Measurements from ENCODE around the gene PDCD1LG2. TPM values are rescaled to one million over a fixed set of nuclear protein-coding genes. Genes with fewer than 3 reads are reported as not detected.
A peak's percentile ranks its signal among the peaks of the same experiment; 100 is the strongest.

PDCD1LG2 gene
- total RNA-seq, 1 experiment from 2014 or later: not detected

- Histone ChIP-seq H3K4me2 (ENCODE audit: low read depth, low read length, poor library complexity, severe bottlenecking) (peak overlapping the region; percentile 41), H3K9me3 (ENCODE audit: low read length) (no peaks in the 10 kb centered on the region), H3K4me3 (ENCODE audit: low read length) (no peak overlapping the region), H3K79me2 (ENCODE audit: low read length) (peaks cover 96% of the 10 kb centered on the region), H3K9ac (ENCODE audit: low read length) (peak overlapping the region; percentile 34; the same call in 1 of the 2 replicates), H3K4me1 (ENCODE audit: low read length) (peaks cover 65% of the 10 kb centered on the region), H3K27ac (ENCODE audit: low read length) (peak overlapping the region; percentile 63), H4K20me1 (ENCODE audit: insufficient read depth, low read depth, low read length) (no peaks in the 10 kb centered on the region), H2AFZ (ENCODE audit: low read length) (no peak overlapping the region), H3K36me3 (ENCODE audit: insufficient read depth, low read length) (peaks cover 29% of the 10 kb centered on the region), H3K9me2 (replicated peaks; ENCODE audit: insufficient read depth, low read length) (no peaks in the 10 kb centered on the region), H3K27me3 (ENCODE audit: low read length) (no peaks in the 10 kb centered on the region)
- no peak for DNase-seq
Measured at GRCh38 chr9:5596173-5596572, 85.8 kb downstream of the PDCD1LG2 start.

DNA sequence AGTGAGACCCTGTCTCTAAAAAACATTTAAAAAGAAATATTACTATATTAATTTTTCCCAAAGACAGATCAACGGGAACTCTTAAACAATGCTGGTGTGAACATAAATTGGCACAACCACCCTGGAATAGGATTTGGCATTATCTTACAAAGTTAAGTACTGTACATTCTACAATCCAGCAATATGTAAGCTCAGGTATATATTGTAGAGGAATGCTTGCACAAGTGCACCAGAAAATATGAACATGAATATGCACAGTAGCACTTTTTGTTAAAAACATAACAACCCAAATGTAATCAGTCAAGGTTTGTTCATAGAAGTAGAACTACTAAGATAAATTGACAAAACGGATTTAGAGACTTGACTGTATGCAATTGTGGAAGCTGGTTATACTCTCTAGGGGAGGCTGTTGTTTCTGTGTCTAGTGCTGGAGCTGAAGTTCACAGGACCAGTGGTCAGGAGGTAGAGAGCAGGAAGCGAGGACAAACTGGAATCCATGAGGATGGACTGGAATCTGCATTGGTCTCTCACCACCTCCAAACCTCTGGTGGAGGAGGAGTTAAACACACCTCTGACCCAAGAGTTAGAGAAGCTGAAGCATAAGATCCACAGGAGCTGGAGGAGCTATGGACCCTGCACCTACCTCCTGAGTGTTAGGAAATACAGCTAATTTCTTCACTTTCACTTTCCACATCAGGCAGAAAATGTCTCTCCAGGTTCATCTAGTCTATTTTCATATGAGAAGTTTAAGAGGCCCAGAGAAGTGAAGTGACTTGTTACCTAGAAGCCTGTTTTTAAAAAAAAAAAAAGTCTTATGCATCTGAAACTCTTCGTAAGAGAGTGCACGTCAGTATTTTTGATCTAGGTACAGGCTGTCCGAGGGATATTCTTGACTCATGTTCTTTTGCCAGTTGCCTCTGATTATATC, 98.2 kb downstream of the PDCD1LG2 start:
- Histone ChIP-seq H3K9me2 (replicated peaks; ENCODE audit: insufficient read depth, low read length) (no peaks in the 10 kb centered on the region), H3K9ac (ENCODE audit: low read length) (peak overlapping the region; percentile 59), H3K27ac (ENCODE audit: low read length) (peak overlapping the region; percentile 60), H3K4me3 (ENCODE audit: low read length) (peak overlapping the region; percentile 50), H2AFZ (ENCODE audit: low read length) (no peak overlapping the region), H3K27me3 (ENCODE audit: low read length) (no peaks in the 10 kb centered on the region), H3K36me3 (ENCODE audit: insufficient read depth, low read length) (peaks cover 36% of the 10 kb centered on the region), H3K4me2 (ENCODE audit: low read depth, low read length, poor library complexity, severe bottlenecking) (peak overlapping the region; percentile 66), H3K79me2 (ENCODE audit: low read length) (peaks cover 94% of the 10 kb centered on the region), H3K9me3 (ENCODE audit: low read length) (no peaks in the 10 kb centered on the region), H4K20me1 (ENCODE audit: insufficient read depth, low read depth, low read length) (no peaks in the 10 kb centered on the region), H3K4me1 (ENCODE audit: low read length) (peaks cover 47% of the 10 kb centered on the region)
- DNase-seq: no peak

GRCh38 chr9:5609226-5609596, 98.9 kb downstream of the PDCD1LG2 start:
- Histone ChIP-seq H3K4me1 (ENCODE audit: low read length) (peaks cover 49% of the 10 kb centered on the region), H2AFZ (ENCODE audit: low read length) (no peak overlapping the region), H3K4me3 (ENCODE audit: low read length) (peak overlapping the region; percentile 50)

GRCh38 chr9:5610491-5610890, 100.2 kb downstream of the PDCD1LG2 start:
- Histone ChIP-seq H3K4me1 (ENCODE audit: low read length) (peaks cover 49% of the 10 kb centered on the region), H3K4me2 (ENCODE audit: low read depth, low read length, poor library complexity, severe bottlenecking) (peak overlapping the region; percentile 66), H3K9ac (ENCODE audit: low read length) (peak overlapping the region; percentile 32; the same call in 1 of the 2 replicates), H3K27ac (ENCODE audit: low read length) (0 out of 2 replicates have a peak overlapping the region, but pooled peaks have one; percentile 31), H3K9me2 (replicated peaks; ENCODE audit: insufficient read depth, low read length) (no peaks in the 10 kb centered on the region), H3K79me2 (ENCODE audit: low read length) (peaks cover 97% of the 10 kb centered on the region), H2AFZ (ENCODE audit: low read length) (no peak overlapping the region), H3K9me3 (ENCODE audit: low read length) (no peaks in the 10 kb centered on the region), H3K4me3 (ENCODE audit: low read length) (no peak overlapping the region; the same call in 1 of the 2 replicates), H3K36me3 (ENCODE audit: insufficient read depth, low read length) (peaks cover 24% of the 10 kb centered on the region), H4K20me1 (ENCODE audit: insufficient read depth, low read depth, low read length) (no peaks in the 10 kb centered on the region), H3K27me3 (ENCODE audit: low read length) (no peaks in the 10 kb centered on the region)
- DNase-seq: peak; percentile 58

More at GRCh38 chr9:5609226-5609596, 98.9 kb downstream of the PDCD1LG2 start:
- Histone ChIP-seq H3K27ac (ENCODE audit: low read length) (peak overlapping the region; percentile 60), H3K79me2 (ENCODE audit: low read length) (peaks cover 94% of the 10 kb centered on the region), H4K20me1 (ENCODE audit: insufficient read depth, low read depth, low read length) (no peaks in the 10 kb centered on the region), H3K36me3 (ENCODE audit: insufficient read depth, low read length) (peaks cover 32% of the 10 kb centered on the region), H3K9me2 (replicated peaks; ENCODE audit: insufficient read depth, low read length) (no peaks in the 10 kb centered on the region), H3K9me3 (ENCODE audit: low read length) (no peaks in the 10 kb centered on the region), H3K4me2 (ENCODE audit: low read depth, low read length, poor library complexity, severe bottlenecking) (peak overlapping the region; percentile 66), H3K9ac (ENCODE audit: low read length) (peak overlapping the region; percentile 59), H3K27me3 (ENCODE audit: low read length) (no peaks in the 10 kb centered on the region)
- DNase-seq: no peak

GRCh38 chr9:5611321-5612184, 101.2 kb downstream of the PDCD1LG2 start:
- no peaks in the 10 kb centered on the region for H3K9me3 ChIP-seq (ENCODE audit: low read length)
- no peak overlapping the region for H3K4me2 ChIP-seq (ENCODE audit: low read depth, low read length, poor library complexity, severe bottlenecking)

GRCh38 chr9:5612185-5612530, 101.8 kb downstream of the PDCD1LG2 start:
- peaks cover 18% of the 10 kb centered on the region for H3K36me3 ChIP-seq (ENCODE audit: insufficient read depth, low read length)
- no peak overlapping the region for H2AFZ ChIP-seq (ENCODE audit: low read length)
- peak overlapping the region; percentile 25; the same call in 1 of the 2 replicates for H3K27ac ChIP-seq (ENCODE audit: low read length)
- H3K9me2 ChIP-seq (replicated peaks; ENCODE audit: insufficient read depth, low read length): no peaks in the 10 kb centered on the region
- peaks cover 55% of the 10 kb centered on the region for H3K4me1 ChIP-seq (ENCODE audit: low read length)
- H3K27me3 ChIP-seq (ENCODE audit: low read length): no peaks in the 10 kb centered on the region
- H3K9ac ChIP-seq (ENCODE audit: low read length): no peak overlapping the region
- peaks cover 97% of the 10 kb centered on the region for H3K79me2 ChIP-seq (ENCODE audit: low read length)
- no peak overlapping the region for H3K4me2 ChIP-seq (ENCODE audit: low read depth, low read length, poor library complexity, severe bottlenecking)
- no peaks in the 10 kb centered on the region for H4K20me1 ChIP-seq (ENCODE audit: insufficient read depth, low read depth, low read length)
- H3K9me3 ChIP-seq (ENCODE audit: low read length): no peaks in the 10 kb centered on the region
- H3K4me3 ChIP-seq (ENCODE audit: low read length): no peak overlapping the region
- no peak for DNase-seq

More at GRCh38 chr9:5611321-5612184, 101.2 kb downstream of the PDCD1LG2 start:
- Histone ChIP-seq H3K9ac (ENCODE audit: low read length) (no peak overlapping the region), H3K9me2 (replicated peaks; ENCODE audit: insufficient read depth, low read length) (no peaks in the 10 kb centered on the region), H3K36me3 (ENCODE audit: insufficient read depth, low read length) (peaks cover 21% of the 10 kb centered on the region), H3K27me3 (ENCODE audit: low read length) (no peaks in the 10 kb centered on the region), H3K27ac (ENCODE audit: low read length) (peak overlapping the region; percentile 25; the same call in 1 of the 2 replicates), H3K79me2 (ENCODE audit: low read length) (peaks cover 97% of the 10 kb centered on the region), H3K4me1 (ENCODE audit: low read length) (peaks cover 52% of the 10 kb centered on the region), H4K20me1 (ENCODE audit: insufficient read depth, low read depth, low read length) (no peaks in the 10 kb centered on the region), H2AFZ (ENCODE audit: low read length) (no peak overlapping the region), H3K4me3 (ENCODE audit: low read length) (no peak overlapping the region)
- DNase-seq: peak; percentile 39

DNA sequence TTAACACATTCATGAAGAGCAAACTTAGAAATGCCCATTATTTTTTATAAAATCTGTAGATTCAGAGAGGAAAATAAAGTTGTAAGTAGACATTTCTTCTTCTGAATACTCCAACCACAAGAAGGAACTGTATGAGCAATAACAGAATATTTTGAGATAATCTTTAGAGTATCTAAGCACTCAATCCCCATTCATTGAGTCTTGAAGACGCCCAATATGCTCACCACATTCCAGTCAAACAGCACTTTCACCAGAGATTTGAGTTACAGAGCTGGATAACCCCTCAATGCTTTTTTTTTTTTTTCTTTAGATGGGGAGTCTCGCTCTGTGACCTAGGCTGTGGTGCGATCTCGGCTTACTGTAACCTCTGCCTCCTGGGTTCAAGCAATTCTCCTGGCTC, 103.9 kb downstream of the PDCD1LG2 start:
- Histone ChIP-seq H3K27ac (ENCODE audit: low read length) (no peak overlapping the region), H2AFZ (ENCODE audit: low read length) (no peak overlapping the region), H3K9me2 (replicated peaks; ENCODE audit: insufficient read depth, low read length) (no peaks in the 10 kb centered on the region), H4K20me1 (ENCODE audit: insufficient read depth, low read depth, low read length) (no peaks in the 10 kb centered on the region), H3K9ac (ENCODE audit: low read length) (no peak overlapping the region), H3K4me1 (ENCODE audit: low read length) (peaks cover 66% of the 10 kb centered on the region), H3K4me3 (ENCODE audit: low read length) (no peak overlapping the region), H3K36me3 (ENCODE audit: insufficient read depth, low read length) (peaks cover 10% of the 10 kb centered on the region), H3K79me2 (ENCODE audit: low read length) (peaks cover 95% of the 10 kb centered on the region), H3K27me3 (ENCODE audit: low read length) (no peaks in the 10 kb centered on the region), H3K9me3 (ENCODE audit: low read length) (no peaks in the 10 kb centered on the region), H3K4me2 (ENCODE audit: low read depth, low read length, poor library complexity, severe bottlenecking) (no peak overlapping the region)
- no peak for DNase-seq

GRCh38 chr9:5614985-5615384, 104.7 kb downstream of the PDCD1LG2 start:
- Histone ChIP-seq H3K4me3 (ENCODE audit: low read length) (no peak overlapping the region), H3K9ac (ENCODE audit: low read length) (no peak overlapping the region), H3K4me1 (ENCODE audit: low read length) (peaks cover 62% of the 10 kb centered on the region), H3K9me2 (replicated peaks; ENCODE audit: insufficient read depth, low read length) (no peaks in the 10 kb centered on the region), H2AFZ (ENCODE audit: low read length) (no peak overlapping the region), H3K27ac (ENCODE audit: low read length) (no peak overlapping the region), H3K9me3 (ENCODE audit: low read length) (no peaks in the 10 kb centered on the region), H4K20me1 (ENCODE audit: insufficient read depth, low read depth, low read length) (no peaks in the 10 kb centered on the region; the same call in 1 of the 2 replicates), H3K79me2 (ENCODE audit: low read length) (peaks cover 97% of the 10 kb centered on the region), H3K27me3 (ENCODE audit: low read length) (no peaks in the 10 kb centered on the region), H3K4me2 (ENCODE audit: low read depth, low read length, poor library complexity, severe bottlenecking) (no peak overlapping the region), H3K36me3 (ENCODE audit: insufficient read depth, low read length) (peaks cover 10% of the 10 kb centered on the region)
- DNase-seq: no peak
